H1 (cell line): ENCODE results near the gene LYPD1. TPM values are rescaled to one million over a fixed set of nuclear protein-coding genes. Genes with fewer than 3 reads are reported as not detected.

Experiments used
- CTCF ChIA-PET: fragments of 300-600 bp; sonication (Branson Sonifier 250); formaldehyde crosslinking; loops from one replicate; lab custom pipeline; 2021; ENCODE audit not compliant: partially characterized antibody; lab: Charles Lee
- POLR2A ChIA-PET: fragments of 300-600 bp; sonication (Branson Sonifier 250); formaldehyde crosslinking; loops from one replicate; lab custom pipeline; 2021; ENCODE audit warnings: inconsistent platforms; ENCODE audit not compliant: partially characterized antibody; lab: Charles Lee
- DNase-seq, 2 experiments: peaks; one replicate each; pipeline versions ENCODE4 v3.0.0 to v3.0.0-alpha.2; 2010 to 2022; ENCODE audit warnings: low spot score in 2 of 2, low read depth in 1 of 2, mixed read lengths in 1 of 2
- FAIRE-seq: peaks from 2 replicates; lab custom pipeline; 2011; peaks lifted over from hg19 to GRCh38; lab: Jason Lieb, UNC
- H2AFZ ChIP-seq: 2 replicates; pipeline ENCODE4 v1.8.1; 2012; ENCODE audit warnings: low read length, inconsistent platforms
- H2AK5ac ChIP-seq: 2 replicates; pipeline ENCODE4 v1.6.1; 2013; ENCODE audit warnings: low read depth, low read length
- H2BK120ac ChIP-seq: replicated peaks from 2 replicates; pipeline ENCODE3; 2013; ENCODE audit warnings: low read depth, low read length, inconsistent platforms
- H2BK12ac ChIP-seq: 2 replicates; pipeline ENCODE4 v1.6.1; 2013; ENCODE audit warnings: low read depth, low read length
- H2BK15ac ChIP-seq: 2 replicates; pipeline ENCODE4 v1.6.1; 2013; ENCODE audit warnings: low read length
- H2BK20ac ChIP-seq: 2 replicates; pipeline ENCODE4 v1.6.1; 2013; ENCODE audit warnings: low read length
- H2BK5ac ChIP-seq: 2 replicates; pipeline ENCODE4 v1.6.1; 2013; ENCODE audit warnings: low read depth, low read length
- H3K14ac ChIP-seq: 2 replicates; pipeline ENCODE4 v1.6.1; 2013; ENCODE audit warnings: inconsistent platforms; ENCODE audit not compliant: insufficient read length
- H3K18ac ChIP-seq: 2 replicates; pipeline ENCODE4 v1.6.1; 2013; ENCODE audit warnings: low read length; ENCODE audit errors: extremely low read depth
- H3K23ac ChIP-seq: 2 replicates; pipeline ENCODE4 v1.6.1; 2013; ENCODE audit warnings: inconsistent platforms; ENCODE audit not compliant: insufficient read length
- H3K23me2 ChIP-seq: 2 replicates; pipeline ENCODE4 v1.6.1; 2013; ENCODE audit warnings: low read depth, low read length
- H3K27ac ChIP-seq: 2 replicates; pipeline ENCODE4 v1.6.1; 2011; ENCODE audit warnings: low read depth, low read length, inconsistent platforms
- H3K27me3 ChIP-seq, 4 experiments: replicated peaks in 1 of 4; 1 replicate in 1 of 4; 2 replicates in 3 of 4; pipeline versions ENCODE4 v1.6.1 to v1.8.1; 2011 to 2013; ENCODE audit warnings: low read length in 3 of 4, mild to moderate bottlenecking in 3 of 4, inconsistent platforms in 2 of 4, mixed read lengths in 2 of 4, moderate library complexity in 1 of 4; ENCODE audit not compliant: control insufficient read depth in 3 of 4, insufficient read depth in 3 of 4; ENCODE audit errors: extremely low read depth in 1 of 4
- H3K36me3 ChIP-seq, 4 experiments: 2 replicates each; pipeline versions ENCODE4 v1.6.1 to v1.8.1; 2011 to 2013; ENCODE audit warnings: mild to moderate bottlenecking in 4 of 4, low read length in 3 of 4, moderate library complexity in 2 of 4, control low read depth in 1 of 4, inconsistent platforms in 1 of 4; ENCODE audit not compliant: insufficient read depth in 4 of 4, control insufficient read depth in 2 of 4
- H3K4ac ChIP-seq: replicated peaks from 2 replicates; pipeline ENCODE3; 2013; ENCODE audit warnings: low read length, low read depth, mixed read lengths, inconsistent platforms; ENCODE audit not compliant: insufficient read length
- H3K4me1 ChIP-seq, 4 experiments: replicated peaks in 1 of 4; 1 replicate in 1 of 4; 2 replicates in 3 of 4; pipeline versions ENCODE4 v1.6.1 to v1.8.1; 2011 to 2013; ENCODE audit warnings: low read length in 3 of 4, inconsistent platforms in 2 of 4, mixed read lengths in 1 of 4; ENCODE audit not compliant: insufficient read depth in 4 of 4, control insufficient read depth in 3 of 4
- H3K4me2 ChIP-seq, 2 experiments: 2 replicates each; pipeline versions ENCODE4 v1.6.1 to v1.8.1; 2011 to 2013; ENCODE audit warnings: low read depth in 2 of 2, low read length in 2 of 2, control low read depth in 1 of 2, inconsistent platforms in 1 of 2, mild to moderate bottlenecking in 1 of 2; ENCODE audit not compliant: insufficient read depth in 1 of 2
- H3K4me3 ChIP-seq, 4 experiments: fragments of 200-600, 300-600 bp in 1 of 4; sonication (generic), shearing (Covaris generic), sonication (Bioruptor Twin) in 1 of 4; 2 replicates each; pipeline versions ENCODE4 v1.5.1 to v1.8.1; 2011 to 2016; ENCODE audit warnings: low read length in 4 of 4, low read depth in 3 of 4, control low read depth in 2 of 4, inconsistent platforms in 2 of 4, mild to moderate bottlenecking in 2 of 4, mixed read lengths in 1 of 4, moderate library complexity in 1 of 4; ENCODE audit not compliant: insufficient read depth in 2 of 4; ENCODE audit errors: extremely low read depth in 1 of 4
- H3K56ac ChIP-seq: replicated peaks from 2 replicates; pipeline ENCODE3; 2013; ENCODE audit warnings: low read depth, mild to moderate bottlenecking, mixed read lengths, low read length, inconsistent platforms; ENCODE audit not compliant: insufficient read length
- H3K79me1 ChIP-seq: 2 replicates; pipeline ENCODE4 v1.6.1; 2013; ENCODE audit warnings: low read depth, low read length, control low read depth
- H3K79me2 ChIP-seq, 2 experiments: 2 replicates each; pipeline versions ENCODE4 v1.6.1 to v1.8.1; 2012 to 2013; ENCODE audit warnings: low read length in 2 of 2, mild to moderate bottlenecking in 2 of 2, inconsistent platforms in 1 of 2; ENCODE audit not compliant: insufficient read depth in 2 of 2, control insufficient read depth in 1 of 2
- H3K9ac ChIP-seq, 4 experiments: replicated peaks in 1 of 4; 1 replicate in 1 of 4; 2 replicates in 3 of 4; pipeline versions ENCODE4 v1.6.1 to v1.8.1; 2011 to 2013; ENCODE audit warnings: low read depth in 3 of 4, low read length in 3 of 4, control low read depth in 2 of 4, mild to moderate bottlenecking in 2 of 4, moderate library complexity in 2 of 4, inconsistent platforms in 1 of 4; ENCODE audit errors: extremely low read depth in 1 of 4
- H3K9me3 ChIP-seq, 2 experiments: 2 replicates each; pipeline versions ENCODE4 v1.6.1 to v1.8.1; 2012 to 2013; ENCODE audit warnings: mild to moderate bottlenecking in 2 of 2, moderate library complexity in 2 of 2, control low read depth in 1 of 2, inconsistent platforms in 1 of 2, low read depth in 1 of 2, low read length in 1 of 2, mixed read lengths in 1 of 2; ENCODE audit not compliant: insufficient read depth in 2 of 2
- H4K20me1 ChIP-seq, 2 experiments: replicated peaks in 1 of 2; 2 replicates each; pipeline versions ENCODE3 to v1.8.1; 2011 to 2013; ENCODE audit warnings: inconsistent platforms in 2 of 2, low read length in 2 of 2, mild to moderate bottlenecking in 1 of 2; ENCODE audit not compliant: insufficient read depth in 2 of 2, control insufficient read depth in 1 of 2
- H4K5ac ChIP-seq: 2 replicates; pipeline ENCODE4 v1.6.1; 2013; ENCODE audit warnings: low read length, low read depth, mixed read lengths, inconsistent platforms; ENCODE audit not compliant: insufficient read length
- H4K8ac ChIP-seq: 2 replicates; pipeline ENCODE4 v1.8.0; 2013; ENCODE audit warnings: mild to moderate bottlenecking, moderate library complexity, low read length, inconsistent platforms; ENCODE audit not compliant: insufficient read depth; ENCODE audit errors: extremely low read depth
- H4K91ac ChIP-seq: replicated peaks from 2 replicates; pipeline ENCODE3; 2013; ENCODE audit warnings: low read length, mixed read lengths, inconsistent platforms; ENCODE audit not compliant: insufficient read length
- GTF2F1 ChIP-seq: IDR thresholded peaks from 2 replicates; pipeline ENCODE4 v1.6.1; 2012; ENCODE audit warnings: low read depth, low read length, improper control_type of control experiment, borderline replicate concordance
- MAX ChIP-seq: IDR thresholded peaks from 2 replicates; pipeline ENCODE4 v1.6.1; 2012; ENCODE audit warnings: inconsistent platforms
- POLR2A ChIP-seq, 2 experiments: IDR thresholded peaks; 1 replicate in 1 of 2; 2 replicates in 1 of 2; pipeline ENCODE4 v1.6.1; 2011; ENCODE audit warnings: low read depth in 2 of 2, low read length in 2 of 2, mild to moderate bottlenecking in 2 of 2; ENCODE audit errors: control extremely low read depth in 1 of 2
- TCF12 ChIP-seq: IDR thresholded peaks from 2 replicates; pipeline ENCODE4 v1.6.1; 2011; ENCODE audit warnings: low read depth, mild to moderate bottlenecking, low read length
- WGBS, 2 experiments: shearing (Covaris generic) in 1 of 2; methylation state at CpG; one replicate each; pipeline versions ENCODE4 v1.1.6 to v1.1.7; 2013 to 2015; ENCODE audit warnings: low lambda C conversion rate in 2 of 2, mixed read lengths in 2 of 2, inconsistent platforms in 1 of 2, low coverage in 1 of 2, missing lambda C conversion rate in 1 of 2; ENCODE audit not compliant: insufficient replicate concordance in 2 of 2, insufficient coverage in 1 of 2, insufficient read length in 1 of 2; ENCODE audit errors: extremely low coverage in 1 of 2, missing lambda C conversion rate in 1 of 2; 5-methylcytosine and 5-hydroxymethylcytosine counted together
- polyA plus RNA-seq, 7 experiments: library from polyadenylated mRNA; depleted of rRNA in 3 of 7; stranded (reverse) in 5 of 7; unstranded in 2 of 7; fragments of >200 nt in 5 of 7; fragments of 200-250 nt in 2 of 7; gene quantifications; 1 replicate in 5 of 7; 2 replicates in 1 of 7; 4 replicates in 1 of 7; pipeline versions ENCODE4 v1.2.1 to v1.2.3, GENCODE V29; 2011 to 2013; ENCODE audit warnings: missing spikeins in 2 of 7, mixed read lengths in 2 of 7
- total RNA-seq: library from RNA; stranded (reverse); fragmentation: NEBNext Ultra II Directional; extraction: Animal tissue kit (Norgen Biotek cat#: 25700); gene quantifications from 2 replicates; pipeline ENCODE4 v1.2.1, GENCODE V29; 2021

LYPD1 gene
- total and polyA plus RNA-seq, 2 of the 8 experiments (the other 6 are each of a cell fraction or from before 2014, with no cell fraction given): 1.9 to 2.7 TPM

- Histone ChIP-seq H2BK12ac (no peak overlapping the region), H4K8ac (no peak overlapping the region), H3K79me2 (no peaks in the 10 kb centered on the region), H4K20me1 (no peaks in the 10 kb centered on the region), H3K4me2 (no peak overlapping the region), H2AK5ac (no peak overlapping the region), H3K27ac (no peak overlapping the region), H3K27me3 (peaks cover 0 to 7% (median 6%) of the 10 kb centered on the region in 4 experiments; a peak in 3 of 7 replicates), H3K79me1 (no peaks in the 10 kb centered on the region), H3K9ac (no peak overlapping the region), H4K5ac (no peak overlapping the region), H3K9me3 (no peaks in the 10 kb centered on the region), H3K14ac (no peak overlapping the region), H3K18ac (no peak overlapping the region), H2AFZ (no peak overlapping the region), H3K4me1 (no peaks in the 10 kb centered on the region), H3K23ac (no peak overlapping the region), H3K36me3 (no peaks in the 10 kb centered on the region), H4K91ac (no peak overlapping the region), H3K4me3 (no peak overlapping the region), H3K56ac (no peak overlapping the region), H2BK5ac (no peak overlapping the region), H2BK120ac (no peak overlapping the region), H3K4ac (no peak overlapping the region), H3K23me2 (no peaks in the 10 kb centered on the region), H2BK15ac (no peak overlapping the region), H2BK20ac (no peak overlapping the region)
- 94% methylated on average over 2 of the region's 2 CpGs; no CpG with 5 or more reads in 1 of the 2 experiments for WGBS, 2 experiments
- no peak for DNase-seq
- POLR2A ChIA-PET: no interaction called here
- no peak for FAIRE-seq
- no peak for TF ChIP-seq MAX
- no peak for TF ChIP-seq TCF12
- TF ChIP-seq POLR2A (IDR thresholded peaks at IDR 0.05; ENCODE audit: control extremely low read depth in 1 of 2, low read depth in 2 of 2, low read length in 2 of 2): no peak
- TF ChIP-seq GTF2F1: no peak
- CTCF ChIA-PET: interaction anchor here (0.7 to 1.3 kb wide), 4 partner anchors 106 to 1161 kb away, joined by 3 to 4 read pairs (median 3); no protein-coding TSS in a partner anchor
These were observed 7.0 kb upstream of the LYPD1 start for GRCh38 chr2:132676999-132677398.
